ENCODE measurements around the gene DAAM2. TPM values are rescaled to one million over a fixed set of nuclear protein-coding genes. Genes with fewer than 3 reads are reported as not detected.

The DAAM2 gene
- total RNA-seq, 1 donor from 2014 or later = 22.1 TPM

GRCh38 chr6:39812853-39813533 is 20.8 kb downstream of the DAAM2 start:
- Histone ChIP-seq H3K36me3 (no peaks in the 10 kb centered on the region), H3K27ac (peak overlapping the region; percentile 63), H3K27me3 (no peaks in the 10 kb centered on the region), H3K9me3 (no peaks in the 10 kb centered on the region), H3K4me1 (peaks cover 52% of the 10 kb centered on the region), H3K4me3 (no peak overlapping the region)
- DNase-seq (ENCODE audit: extremely low spot score in 2 of 2) = no peak
- intact Hi-C loops (cut with DNase I) = no loop called here
- no peak for TF ChIP-seq CTCF (IDR thresholded peaks at IDR 0.05)
- TF ChIP-seq POLR2AphosphoS5 (IDR thresholded peaks at IDR 0.05; ENCODE audit: insufficient read depth in 1 of 2, low read depth in 1 of 2) = no peak

GRCh38 chr6:39814236-39814635 is 22.1 kb downstream of the DAAM2 start:
- Histone ChIP-seq H3K4me3 (no peak overlapping the region), H3K27me3 (no peaks in the 10 kb centered on the region), H3K36me3 (no peaks in the 10 kb centered on the region), H3K27ac (no peak overlapping the region), H3K4me1 (peaks cover 55% of the 10 kb centered on the region), H3K9me3 (no peaks in the 10 kb centered on the region)
- no peak for DNase-seq (ENCODE audit: extremely low spot score in 2 of 2)
- TF ChIP-seq POLR2AphosphoS5 (IDR thresholded peaks at IDR 0.05; ENCODE audit: insufficient read depth in 1 of 2, low read depth in 1 of 2) (no peak), CTCF (IDR thresholded peaks at IDR 0.05) (no peak), POLR2A (IDR thresholded peaks at IDR 0.05) (no peak)
- intact Hi-C loops (cut with DNase I) = no loop called here

- no peak overlapping the region for H3K27ac ChIP-seq
- peaks cover 55% of the 10 kb centered on the region for H3K4me1 ChIP-seq
- H3K36me3 ChIP-seq = no peaks in the 10 kb centered on the region
- H3K9me3 ChIP-seq = no peaks in the 10 kb centered on the region
- no peak for TF ChIP-seq POLR2AphosphoS5 (IDR thresholded peaks at IDR 0.05; ENCODE audit: insufficient read depth in 1 of 2, low read depth in 1 of 2)
- TF ChIP-seq POLR2A (IDR thresholded peaks at IDR 0.05) = no peak
- no peak for TF ChIP-seq CTCF (IDR thresholded peaks at IDR 0.05)
- intact Hi-C loops (cut with DNase I) = no loop called here
- DNase-seq (ENCODE audit: extremely low spot score in 2 of 2) = no peak
- no peak overlapping the region for H3K4me3 ChIP-seq
- H3K27me3 ChIP-seq = no peaks in the 10 kb centered on the region
Observed at GRCh38 chr6:39815356-39815755, 23.2 kb downstream of the DAAM2 start.

- no peak overlapping the region for H3K4me3 ChIP-seq
- no peak overlapping the region for H3K27ac ChIP-seq
- H3K9me3 ChIP-seq = no peaks in the 10 kb centered on the region
- intact Hi-C loops (cut with DNase I) = no loop called here
- no peak for TF ChIP-seq CTCF (IDR thresholded peaks at IDR 0.05)
- H3K36me3 ChIP-seq = no peaks in the 10 kb centered on the region
- DNase-seq (ENCODE audit: extremely low spot score in 2 of 2) = no peak
- peaks cover 59% of the 10 kb centered on the region for H3K4me1 ChIP-seq
- no peaks in the 10 kb centered on the region for H3K27me3 ChIP-seq
Observed at GRCh38 chr6:39816747-39817146, 24.6 kb downstream of the DAAM2 start.

- peak overlapping the region; percentile 22 for H3K27ac ChIP-seq
- H3K36me3 ChIP-seq = no peaks in the 10 kb centered on the region
- H3K27me3 ChIP-seq = no peaks in the 10 kb centered on the region
- intact Hi-C loops (cut with DNase I) = no loop called here
- no peak overlapping the region for H3K4me3 ChIP-seq
- DNase-seq (ENCODE audit: extremely low spot score in 2 of 2) = no peak
- H3K9me3 ChIP-seq = no peaks in the 10 kb centered on the region
- H3K4me1 ChIP-seq = peaks cover 57% of the 10 kb centered on the region
- TF ChIP-seq CTCF (IDR thresholded peaks at IDR 0.05) (no peak), POLR2AphosphoS5 (IDR thresholded peaks at IDR 0.05; ENCODE audit: insufficient read depth in 1 of 2, low read depth in 1 of 2) (no peak), POLR2A (IDR thresholded peaks at IDR 0.05) (no peak)
Observed at GRCh38 chr6:39818695-39819094, 26.5 kb downstream of the DAAM2 start.

Data from vagina (tissue), 2 donors.